Naive thymus-derived CD8-positive, alpha-beta T cell (primary cell): ENCODE results near the gene ARFGAP1. TPM values are rescaled to one million over a fixed set of nuclear protein-coding genes. Genes with fewer than 3 reads are reported as not detected.
A peak's percentile ranks its signal among the peaks of the same experiment; 100 is the strongest.

Experiments used
- ATAC-seq, 2 donors: fragments of 150-1000 bp; cut with Tn5 transposase in 1 of 2; sonication (Bioruptor Pico), chemical (Tn5 transposase) in 1 of 2; 1 replicate in 1 of 2; 2 replicates in 1 of 2; pipeline ENCODE4 v1.10.0; 2021; ENCODE audit warnings: mild to moderate bottlenecking in 2 of 2, moderate library complexity in 2 of 2
- POLR2A ChIA-PET: fragments of 350-600 bp; sonication (Branson Sonifier 250); formaldehyde crosslinking; loops from one replicate; lab custom pipeline; 2021; ENCODE audit warnings: antibody characterized with exemption; lab: Charles Lee
- DNase-seq, 10 donors: peaks; one replicate each; pipeline versions ENCODE4 v3.0.0 to v3.0.0-alpha.2; 2020 to 2022
- H3K27ac Mint-ChIP-seq, 10 donors: one replicate each; pipeline ENCODE4 v1.8.0; 2020 to 2022; ENCODE audit warnings: mild to moderate bottlenecking in 10 of 10, mixed read lengths in 10 of 10, moderate library complexity in 4 of 10, inconsistent platforms in 1 of 10
- H3K27me3 Mint-ChIP-seq, 5 donors: one replicate each; pipeline ENCODE4 v1.8.0; 2021 to 2022; ENCODE audit warnings: mixed read lengths in 5 of 5
- H3K36me3 Mint-ChIP-seq, 3 donors: one replicate each; pipeline ENCODE4 v1.8.0; 2020 to 2022; ENCODE audit warnings: mixed read lengths in 3 of 3, mild to moderate bottlenecking in 2 of 3, inconsistent platforms in 1 of 3
- H3K4me1 Mint-ChIP-seq, 4 donors: one replicate each; pipeline ENCODE4 v1.8.0; 2021 to 2022; ENCODE audit warnings: mixed read lengths in 4 of 4
- H3K4me3 Mint-ChIP-seq, 10 donors: one replicate each; pipeline ENCODE4 v1.8.0; 2020 to 2022; ENCODE audit warnings: mild to moderate bottlenecking in 10 of 10, mixed read lengths in 10 of 10, moderate library complexity in 6 of 10, inconsistent platforms in 1 of 10
- H3K9me3 Mint-ChIP-seq, 9 donors: one replicate each; pipeline ENCODE4 v1.8.0; 2020 to 2022; ENCODE audit warnings: mixed read lengths in 9 of 9, mild to moderate bottlenecking in 3 of 9, inconsistent platforms in 1 of 9, moderate library complexity in 1 of 9
- polyA plus RNA-seq, 3 donors: library from polyadenylated mRNA; unstranded; fragments of 300-500 nt; fragmentation: Illumina TruSeq; gene quantifications; one replicate each; pipeline ENCODE4 v1.2.3, GENCODE V29; 2021
- total RNA-seq, 8 experiments: library from RNA in 2 of 8; stranded (reverse) in 2 of 8; gene quantifications; one replicate each; pipeline ENCODE4 v1.2.3 and lab custom pipeline; 2021 to 2026

ARFGAP1 gene
- total and polyA plus RNA-seq, 5 experiments from 2014 or later: 11.5 to 101 (median 19.4) TPM

DNA sequence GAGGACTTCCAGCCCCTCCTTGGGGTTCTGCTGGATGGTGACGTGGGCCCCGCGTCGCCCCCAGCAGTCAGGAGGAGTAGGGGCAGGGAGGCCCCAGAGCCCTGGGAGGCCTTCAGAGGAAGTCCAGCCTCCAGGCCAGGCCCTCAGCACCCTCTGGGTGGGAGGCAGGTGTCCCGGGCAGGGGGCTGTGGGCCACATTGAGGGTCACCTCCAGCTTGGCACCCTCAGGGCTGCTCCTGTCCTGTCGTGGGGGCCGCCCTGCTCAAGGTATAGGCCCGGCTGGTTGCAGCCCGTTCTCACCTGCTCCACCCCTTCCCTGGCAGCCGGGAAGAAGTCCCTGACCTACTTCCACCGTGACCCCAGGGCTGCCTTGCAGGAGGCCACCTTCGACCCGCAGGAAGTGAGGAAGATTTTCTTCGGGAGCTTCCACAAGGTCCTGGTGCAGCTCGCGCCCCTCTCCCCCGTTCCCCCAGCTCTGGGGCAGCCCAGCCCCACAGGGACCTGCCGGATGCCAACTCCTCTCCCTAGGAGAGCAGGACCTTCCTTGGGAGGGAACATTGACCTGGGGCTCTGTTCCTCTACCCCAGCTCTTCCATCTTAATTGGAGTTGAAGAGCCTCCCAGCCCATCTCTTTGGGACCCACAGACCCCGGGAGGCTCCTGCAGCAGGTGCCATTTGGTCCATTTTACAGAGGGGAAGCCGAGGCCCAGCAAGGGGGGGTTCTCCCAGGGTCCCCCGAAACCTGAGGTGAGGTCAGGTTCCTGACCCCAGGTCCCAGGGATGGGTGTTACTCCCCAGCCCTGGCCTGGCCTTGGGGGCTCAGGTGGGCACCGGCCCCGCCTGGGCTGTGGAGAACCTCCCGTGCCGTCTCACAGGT is 46.8 kb downstream of the ARFGAP1 start:
- peak in 1 of 10 donors; percentile 49 for DNase-seq
- POLR2A ChIA-PET: no interaction called here
- Mint-ChIP-seq H3K36me3 (no peaks in the 10 kb centered on the region), H3K4me3 (no peak overlapping the region), H3K4me1 (peaks cover 0 to 2% (median 0%) of the 10 kb centered on the region in 4 donors), H3K27me3 (peaks cover 0 to 20% (median 2%) of the 10 kb centered on the region in 5 donors), H3K27ac (no peak overlapping the region), H3K9me3 (no peaks in the 10 kb centered on the region)
- no peak for ATAC-seq

DNA sequence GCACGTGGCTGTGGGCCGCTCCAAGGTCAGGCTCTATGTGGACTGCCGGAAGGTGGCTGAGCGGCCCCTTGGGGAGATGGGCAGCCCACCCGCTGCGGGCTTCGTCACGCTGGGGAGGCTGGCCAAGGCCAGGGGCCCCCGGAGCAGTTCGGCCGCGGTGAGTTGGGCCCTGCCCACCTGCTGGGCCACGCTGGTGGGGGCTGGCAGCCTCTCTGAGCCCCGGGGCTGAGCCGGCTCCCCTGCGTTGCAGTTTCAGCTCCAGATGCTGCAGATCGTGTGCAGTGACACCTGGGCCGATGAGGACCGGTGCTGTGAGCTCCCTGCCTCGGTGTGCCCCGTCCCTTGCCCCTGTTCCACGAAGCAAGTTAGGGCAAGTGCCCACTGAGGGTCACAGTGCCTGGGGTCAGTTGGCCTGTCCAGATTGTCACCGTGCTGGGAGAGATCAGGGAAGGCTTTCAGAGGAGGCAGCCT is 47.5 kb downstream of the ARFGAP1 start:
- Mint-ChIP-seq H3K4me1 (peaks cover 0 to 2% (median 0%) of the 10 kb centered on the region in 4 donors), H3K36me3 (no peaks in the 10 kb centered on the region), H3K9me3 (no peaks in the 10 kb centered on the region), H3K4me3 (no peak overlapping the region), H3K27me3 (peaks cover 0 to 20% (median 2%) of the 10 kb centered on the region in 5 donors), H3K27ac (no peak overlapping the region)
- POLR2A ChIA-PET: no interaction called here
- DNase-seq (peak in 1 of 10 donors; percentile 55), ATAC-seq (no peak)

DNA sequence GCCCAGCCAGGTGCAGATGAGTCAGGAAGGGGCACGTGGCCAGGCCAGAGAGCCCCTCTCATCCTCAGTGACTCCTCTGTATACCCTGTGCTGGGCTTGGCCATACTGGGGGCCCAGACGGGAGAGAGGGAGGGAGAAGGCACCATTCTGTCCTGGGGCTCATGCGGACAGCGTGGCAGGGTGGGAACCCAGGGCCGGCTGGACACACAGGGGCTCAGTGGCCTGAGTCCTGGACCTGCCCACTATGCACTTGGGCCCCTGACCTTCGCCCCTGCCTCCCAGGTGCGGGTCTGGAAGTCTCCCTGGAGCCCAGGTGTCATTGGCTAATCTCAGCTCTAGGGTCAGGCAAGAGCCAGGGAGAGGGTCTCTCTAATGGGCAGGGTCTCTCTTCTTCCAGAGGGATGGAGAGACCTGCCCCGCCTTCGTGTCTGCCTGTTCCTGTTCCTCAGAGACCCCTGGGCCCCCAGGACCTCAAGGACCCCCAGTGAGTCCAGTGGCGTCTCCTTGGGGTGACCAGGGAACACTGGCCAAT is 48.1 kb downstream of the ARFGAP1 start:
- Mint-ChIP-seq H3K27me3 (peaks cover 0 to 19% (median 2%) of the 10 kb centered on the region in 5 donors), H3K4me1 (peaks cover 0 to 2% (median 0%) of the 10 kb centered on the region in 4 donors), H3K27ac (no peak overlapping the region), H3K9me3 (no peaks in the 10 kb centered on the region), H3K36me3 (no peaks in the 10 kb centered on the region), H3K4me3 (no peak overlapping the region)
- POLR2A ChIA-PET: no interaction called here
- ATAC-seq (no peak), DNase-seq (peak in 1 of 10 donors; percentile 46)

DNA sequence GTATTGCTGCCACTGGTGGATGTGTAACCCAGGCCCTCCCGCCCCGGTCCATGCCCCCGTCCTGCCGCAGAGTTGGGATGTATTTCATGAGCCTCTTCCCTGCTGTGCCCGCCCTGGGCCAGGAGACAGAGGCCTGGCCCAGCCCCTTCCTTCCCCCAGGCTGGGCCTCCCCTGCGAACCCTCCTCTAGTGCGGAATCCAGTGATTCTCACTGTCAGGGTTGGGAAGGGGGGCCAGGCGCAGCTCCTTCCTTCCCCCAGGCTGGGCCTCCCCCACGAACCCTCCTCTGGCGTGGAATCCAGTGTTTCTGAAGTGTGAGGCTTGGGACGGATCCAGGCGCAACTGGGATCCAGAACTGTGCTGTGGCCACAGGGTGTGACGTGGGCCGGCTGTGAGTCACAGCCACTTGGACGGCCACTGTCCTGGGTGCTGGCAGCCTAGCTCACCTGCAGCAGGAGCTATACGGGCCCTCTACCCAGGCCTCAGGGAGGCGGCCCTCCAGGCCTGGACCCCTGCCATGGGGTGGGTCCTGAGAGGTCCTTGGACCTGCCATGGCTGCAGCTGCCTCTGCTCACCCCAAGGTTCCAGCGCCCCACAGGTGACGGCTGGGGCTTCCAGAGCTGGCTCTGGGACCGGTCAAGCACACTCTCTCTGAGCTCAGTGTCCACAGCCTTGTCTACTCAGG is 48.7 kb downstream of the ARFGAP1 start:
- DNase-seq (peak in 1 of 10 donors; percentile 26), ATAC-seq (no peak)
- POLR2A ChIA-PET: no interaction called here
- H3K27ac Mint-ChIP-seq: no peak overlapping the region
- peaks cover 0 to 16% (median 2%) of the 10 kb centered on the region in 5 donors for H3K27me3 Mint-ChIP-seq
- no peaks in the 10 kb centered on the region for H3K9me3 Mint-ChIP-seq
- H3K4me3 Mint-ChIP-seq: no peak overlapping the region
- H3K36me3 Mint-ChIP-seq: no peaks in the 10 kb centered on the region
- H3K4me1 Mint-ChIP-seq: peaks cover 0 to 2% (median under 1%) of the 10 kb centered on the region in 4 donors

DNA sequence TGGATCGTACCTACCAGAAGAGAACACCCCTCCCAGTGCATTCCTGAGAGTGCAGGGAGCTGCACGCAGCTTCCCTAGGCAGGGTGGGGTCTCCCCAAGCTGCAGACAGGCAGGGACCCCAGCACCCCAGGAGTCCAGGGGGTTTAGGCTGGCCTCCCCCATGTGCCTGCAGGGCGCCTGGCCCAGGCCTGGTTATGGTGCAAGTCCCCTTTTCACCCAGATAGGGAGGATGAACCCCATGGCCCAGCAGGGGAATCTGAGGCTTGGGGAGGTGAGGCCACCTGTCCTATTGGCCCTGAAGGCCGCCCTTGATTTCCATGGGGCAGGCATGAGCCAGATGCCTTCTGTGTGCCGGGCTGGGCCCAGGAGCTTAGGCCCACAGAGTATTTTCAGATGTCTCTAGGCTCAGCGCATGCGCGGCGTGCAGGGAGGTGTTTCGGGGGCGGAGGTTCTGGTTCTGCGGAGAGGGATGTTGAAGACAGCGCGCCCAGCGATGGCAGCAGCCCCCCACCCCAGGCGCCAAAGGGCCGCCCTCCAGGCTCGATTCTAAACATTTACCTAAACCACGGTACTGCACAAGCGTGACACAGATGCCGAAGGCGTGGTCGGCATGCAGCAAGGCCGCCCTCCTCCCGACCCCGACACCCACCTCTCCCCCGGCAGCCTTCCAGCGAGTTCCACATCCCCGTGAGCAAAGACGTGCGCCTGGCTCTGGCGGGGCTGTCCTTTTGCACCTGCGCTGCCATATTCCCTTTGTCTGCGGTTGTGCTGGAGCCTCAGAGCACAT is 49.7 kb downstream of the ARFGAP1 start:
- H3K27me3 Mint-ChIP-seq: peaks cover 0 to 16% (median 0%) of the 10 kb centered on the region in 5 donors
- no peaks in the 10 kb centered on the region for H3K9me3 Mint-ChIP-seq
- peak in 1 of 10 donors; percentile 50 for DNase-seq
- ATAC-seq: no peak
- no peak overlapping the region for H3K27ac Mint-ChIP-seq
- H3K36me3 Mint-ChIP-seq: no peaks in the 10 kb centered on the region
- no peak overlapping the region for H3K4me3 Mint-ChIP-seq
- POLR2A ChIA-PET: no interaction called here
- H3K4me1 Mint-ChIP-seq: peaks cover 0 to 10% (median 5%) of the 10 kb centered on the region in 4 donors

DNA sequence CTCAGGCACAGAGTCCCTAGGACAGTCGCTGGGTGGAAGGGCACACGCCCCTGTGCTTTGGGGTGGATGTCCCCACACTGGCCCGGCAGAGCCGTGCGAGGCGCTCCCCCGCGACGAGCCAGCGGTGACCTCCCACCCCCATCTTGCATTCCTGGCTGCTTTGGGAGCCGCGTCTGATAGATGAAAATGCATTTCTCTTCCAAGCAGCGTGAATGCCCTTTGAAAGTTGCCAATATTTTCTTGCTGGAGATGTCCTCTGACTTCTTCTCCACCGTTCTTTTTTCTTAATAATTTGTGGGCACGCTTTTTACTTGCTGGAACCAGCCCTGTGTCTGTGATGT is 50.3 kb downstream of the ARFGAP1 start:
- peaks cover 0 to 10% (median 5%) of the 10 kb centered on the region in 4 donors for H3K4me1 Mint-ChIP-seq
- no peak overlapping the region for H3K4me3 Mint-ChIP-seq

DNA sequence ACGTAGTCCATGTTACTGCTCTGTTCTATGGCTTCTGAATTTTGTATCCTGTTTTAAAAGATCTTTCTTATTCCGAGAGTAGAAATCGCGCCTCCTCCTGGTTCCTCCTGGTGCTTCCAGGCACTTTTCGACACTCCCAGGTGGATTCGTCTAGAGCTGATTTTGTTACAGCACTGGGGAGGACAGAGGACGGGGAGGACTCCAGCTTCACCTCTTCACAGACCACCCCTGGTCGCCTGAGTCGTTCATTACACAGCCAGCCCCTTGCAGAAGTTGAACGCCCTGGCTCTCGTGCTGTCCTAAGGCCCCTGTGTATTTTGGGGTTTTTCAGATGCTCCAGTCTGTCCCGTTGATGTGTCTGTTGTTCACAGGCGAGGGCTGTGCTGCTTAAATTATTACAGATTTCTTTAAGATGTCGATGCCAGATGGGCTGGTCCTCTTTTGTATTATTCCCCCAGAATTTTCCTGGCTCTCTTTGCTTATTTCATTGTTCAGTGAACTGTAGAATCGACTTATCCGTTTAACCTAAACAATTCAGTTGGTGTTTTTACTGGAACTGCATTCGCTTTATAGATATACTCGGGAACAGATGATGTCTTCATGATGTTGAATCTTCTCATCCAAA is 50.9 kb downstream of the ARFGAP1 start:
- H3K4me1 Mint-ChIP-seq: peaks cover 0 to 10% (median 5%) of the 10 kb centered on the region in 4 donors
- H3K9me3 Mint-ChIP-seq: no peaks in the 10 kb centered on the region
- DNase-seq (peak in 1 of 10 donors; percentile 13), ATAC-seq (no peak)
- H3K36me3 Mint-ChIP-seq: no peaks in the 10 kb centered on the region
- peak overlapping the region in 1 of 10 donors; percentile 79 for H3K27ac Mint-ChIP-seq
- H3K27me3 Mint-ChIP-seq: peaks cover 0 to 14% (median 0%) of the 10 kb centered on the region in 5 donors
- no peak overlapping the region for H3K4me3 Mint-ChIP-seq
- POLR2A ChIA-PET: no interaction called here

More for the DNA sequence above, 50.3 kb downstream of the ARFGAP1 start:
- Mint-ChIP-seq H3K9me3 (no peaks in the 10 kb centered on the region), H3K36me3 (no peaks in the 10 kb centered on the region), H3K27me3 (peaks cover 0 to 14% (median 0%) of the 10 kb centered on the region in 5 donors), H3K27ac (no peak overlapping the region)
- POLR2A ChIA-PET: no interaction called here
- DNase-seq (no peak), ATAC-seq (no peak)

DNA sequence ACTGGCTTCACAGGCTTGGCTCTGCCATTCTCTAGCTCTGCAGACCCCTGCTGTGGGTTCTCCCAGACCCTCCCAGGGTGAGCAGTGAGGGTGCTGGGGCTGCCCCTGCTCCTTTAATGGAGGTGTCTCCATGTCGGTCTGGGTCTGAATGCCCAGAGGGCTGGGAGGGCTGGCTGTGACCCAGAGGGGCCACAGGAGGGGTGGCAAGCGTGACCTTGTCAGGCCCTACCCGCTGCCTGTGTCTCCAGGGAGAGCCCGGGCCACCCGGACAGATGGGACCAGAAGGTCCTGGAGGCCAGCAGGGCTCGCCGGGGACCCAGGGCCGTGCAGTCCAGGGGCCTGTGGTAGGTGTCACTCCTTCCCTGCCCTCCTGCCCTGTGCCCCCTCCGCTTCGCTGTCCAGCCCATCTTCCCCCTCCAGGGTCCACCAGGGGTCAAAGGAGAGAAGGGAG is 52.4 kb downstream of the ARFGAP1 start:
- POLR2A ChIA-PET: no interaction called here
- H3K4me3 Mint-ChIP-seq: no peak overlapping the region
- H3K4me1 Mint-ChIP-seq: peaks cover 0 to 10% (median 5%) of the 10 kb centered on the region in 4 donors
- ATAC-seq (no peak), DNase-seq (peak in 2 of 10 donors; percentile 2 to 60)
- H3K27ac Mint-ChIP-seq: no peak overlapping the region
- H3K27me3 Mint-ChIP-seq: peaks cover 0 to 14% (median 0%) of the 10 kb centered on the region in 5 donors
- H3K9me3 Mint-ChIP-seq: peaks cover 0 to 3% (median 0%) of the 10 kb centered on the region in 9 donors
- H3K36me3 Mint-ChIP-seq: no peaks in the 10 kb centered on the region

DNA sequence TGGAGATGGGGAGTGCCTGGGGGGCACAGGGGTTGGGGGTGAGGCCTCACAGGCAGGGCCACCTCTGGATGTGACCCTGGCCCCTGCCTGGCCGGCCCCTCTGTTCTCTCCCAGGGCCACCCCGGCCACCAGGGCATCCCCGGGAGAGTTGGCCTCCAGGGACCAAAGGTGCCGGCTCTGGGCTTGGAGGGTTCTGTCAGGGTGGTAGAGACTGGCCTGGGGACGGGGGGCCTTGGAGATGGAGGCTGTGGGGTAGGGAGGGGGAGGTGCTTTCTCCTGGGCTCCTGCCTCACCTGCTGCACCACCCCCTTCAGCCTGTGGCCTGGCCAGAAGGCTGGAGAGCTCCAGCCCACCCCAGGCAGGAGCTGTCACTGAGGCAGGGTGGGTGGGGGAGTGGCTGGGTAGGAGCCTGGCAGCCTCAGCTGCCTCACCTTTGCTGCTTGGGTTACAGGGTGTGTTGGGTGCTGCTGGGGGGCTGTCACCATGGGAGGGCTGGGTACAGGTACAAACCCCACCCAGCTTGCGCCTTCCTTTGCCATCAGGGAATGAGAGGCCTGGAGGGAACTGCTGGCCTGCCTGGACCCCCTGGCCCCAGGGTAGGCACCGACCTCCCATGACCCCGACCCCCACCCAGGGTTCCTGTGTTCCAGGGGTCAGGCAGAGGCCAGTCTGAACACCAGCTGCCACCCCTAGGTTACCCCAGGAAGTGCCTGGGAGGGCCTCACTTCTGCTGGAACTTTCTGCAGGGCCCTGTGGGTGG is 53.1 kb downstream of the ARFGAP1 start:
- Mint-ChIP-seq H3K27ac (no peak overlapping the region), H3K4me3 (no peak overlapping the region), H3K36me3 (no peaks in the 10 kb centered on the region), H3K4me1 (peaks cover 0 to 10% (median 5%) of the 10 kb centered on the region in 4 donors), H3K9me3 (peaks cover 0 to 3% (median 0%) of the 10 kb centered on the region in 9 donors), H3K27me3 (peaks cover 0 to 9% (median 0%) of the 10 kb centered on the region in 5 donors)
- POLR2A ChIA-PET: interaction anchor here (0.6 kb wide), 1 partner anchor 536 kb away, joined by 4 read pairs; no protein-coding TSS in a partner anchor
- DNase-seq: peak in 2 of 10 donors; percentile 4 to 27
- no peak for ATAC-seq

DNA sequence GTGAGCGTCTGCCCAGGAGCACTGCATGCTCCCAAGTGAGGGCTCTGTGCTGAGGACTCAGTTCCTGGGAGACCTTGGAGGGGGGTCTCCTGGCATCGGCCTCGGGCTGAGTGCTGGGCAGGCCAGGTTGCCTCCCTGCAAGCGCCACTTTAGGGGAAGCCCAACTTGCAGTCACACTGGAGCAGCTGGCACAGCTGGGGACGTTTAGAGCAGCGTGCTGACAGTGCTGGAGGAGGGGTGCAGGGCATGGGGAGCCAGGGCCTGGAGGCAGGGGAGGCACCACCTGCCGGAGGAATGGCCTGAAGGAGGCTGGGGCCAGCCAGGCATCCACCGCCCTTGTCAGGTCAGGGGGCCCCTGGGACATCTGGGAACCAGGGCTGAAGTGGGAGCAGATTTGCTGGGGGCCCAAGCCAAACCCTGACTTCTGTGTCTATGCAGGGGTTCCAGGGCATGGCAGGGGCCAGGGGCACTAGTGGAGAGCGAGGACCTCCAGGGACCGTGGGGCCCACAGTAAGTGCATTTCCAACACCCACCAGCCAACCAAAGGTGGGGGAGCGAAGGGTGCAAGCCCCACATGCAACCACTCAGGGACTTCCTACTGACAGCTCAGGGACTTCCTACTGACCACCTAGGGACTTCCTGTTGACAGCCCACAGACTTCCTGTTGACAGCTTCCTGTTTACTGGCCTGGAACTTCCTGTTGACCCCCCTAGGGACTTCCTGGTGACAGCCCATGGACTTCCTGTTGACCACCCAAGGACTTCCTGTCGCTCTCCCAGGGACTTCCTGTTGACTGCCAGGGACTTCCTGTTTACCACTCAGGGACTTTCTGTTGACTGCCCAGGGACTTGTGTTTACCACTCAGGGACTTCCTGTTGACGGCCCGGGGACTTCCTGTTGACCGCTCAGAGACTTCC is 54.0 kb downstream of the ARFGAP1 start:
- Mint-ChIP-seq H3K27ac (peak overlapping the region; percentile 63 to 91 (median 76)), H3K4me3 (no peak overlapping the region), H3K4me1 (peaks cover 0 to 10% (median 5%) of the 10 kb centered on the region in 4 donors), H3K36me3 (peaks cover 0 to 2% (median 0%) of the 10 kb centered on the region in 3 donors), H3K27me3 (peaks cover 0 to 9% (median 2%) of the 10 kb centered on the region in 5 donors), H3K9me3 (peaks cover 0 to 5% (median 3%) of the 10 kb centered on the region in 9 donors)
- POLR2A ChIA-PET: no interaction called here
- ATAC-seq (no peak), DNase-seq (peak in 2 of 10 donors; percentile 3 to 55)
